HG03175 (cell line): Measurements from ENCODE around the gene USP1.

ENCODE experiments used
- ATAC-seq: cut with Tn5 transposase; IDR thresholded peaks from one replicate; pipeline ENCODE4 v1.9.1; 2021; ENCODE audit warnings: mild to moderate bottlenecking, moderate library complexity; ENCODE audit not compliant: unreplicated experiment

The USP1 gene

DNA sequence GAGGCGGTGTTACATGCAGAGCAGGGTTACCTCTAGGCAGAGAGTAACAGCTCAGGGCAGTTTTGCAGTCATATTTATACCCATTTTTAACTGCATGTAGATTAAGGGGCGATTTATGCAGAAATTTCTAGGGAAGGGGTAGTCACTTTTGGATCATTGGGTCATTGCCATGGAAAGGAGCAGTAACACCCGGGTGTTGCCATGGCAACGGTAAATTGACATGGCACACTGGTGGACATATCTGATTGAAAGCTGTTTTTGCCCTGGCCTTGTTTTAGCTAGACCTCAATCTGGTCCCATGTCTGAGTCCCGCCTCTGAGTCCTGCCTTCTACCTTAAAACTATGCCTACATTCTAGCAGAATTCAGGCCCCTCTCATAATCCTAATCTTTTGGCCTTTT lies 11.8 kb upstream of the USP1 start:
- no peak for ATAC-seq

DNA sequence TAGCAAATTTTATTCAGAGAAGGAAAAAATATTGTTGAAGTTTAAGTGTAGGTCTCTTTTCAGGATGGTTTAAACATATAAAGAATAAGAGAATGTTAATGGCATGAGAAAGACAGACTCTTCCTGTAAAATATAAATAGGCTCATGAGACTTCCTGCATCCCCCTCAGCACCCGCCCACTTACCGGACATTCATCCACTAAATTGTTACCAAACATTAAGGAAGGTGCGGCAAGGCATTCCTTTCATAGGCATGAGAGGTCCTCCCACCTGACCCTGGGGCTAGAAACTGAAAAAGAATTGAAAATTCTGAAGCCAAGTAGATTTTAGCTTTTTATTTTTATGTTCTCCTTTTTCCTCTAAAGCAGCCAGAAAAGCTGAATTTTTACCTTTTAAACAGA lies 10.6 kb upstream of the USP1 start:
- no peak for ATAC-seq

DNA sequence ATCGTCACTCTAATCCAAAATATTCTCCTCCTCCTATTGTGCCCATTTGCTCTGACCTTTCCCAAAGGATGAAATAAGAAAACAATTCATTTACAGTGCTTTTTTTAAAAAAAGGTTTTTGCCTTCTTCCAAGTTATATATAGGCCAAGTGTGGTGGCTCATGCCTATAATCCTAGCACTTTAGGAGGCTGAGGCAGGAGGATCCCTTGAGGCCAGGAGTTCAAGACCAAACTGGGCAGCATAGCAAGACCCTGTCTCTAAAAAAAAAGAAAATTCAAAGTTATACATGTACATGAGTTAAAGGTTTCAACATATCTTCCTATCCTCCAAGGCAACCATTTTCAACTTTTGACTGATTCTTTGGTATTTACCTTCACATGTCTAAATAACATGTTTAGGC lies 10.1 kb upstream of the USP1 start:
- no peak for ATAC-seq

DNA sequence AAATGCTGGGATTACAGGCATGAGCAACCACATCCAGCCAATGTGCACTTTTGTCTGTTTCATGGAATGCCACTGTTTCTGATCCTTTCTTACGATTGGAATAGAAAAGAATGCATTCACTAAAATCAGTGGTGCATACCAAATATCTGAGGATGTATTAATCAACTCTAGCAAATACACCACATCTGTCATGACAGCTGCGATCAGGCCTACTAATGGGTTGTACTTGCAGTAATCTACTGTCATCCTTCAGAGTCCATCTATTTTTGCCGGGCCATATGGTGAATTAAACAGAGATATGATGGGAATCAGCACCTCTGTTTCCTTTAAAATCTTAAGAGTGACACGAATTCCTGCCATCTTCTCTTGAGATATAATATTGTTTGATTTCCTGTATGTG lies 8.5 kb upstream of the USP1 start:
- ATAC-seq = no peak

DNA sequence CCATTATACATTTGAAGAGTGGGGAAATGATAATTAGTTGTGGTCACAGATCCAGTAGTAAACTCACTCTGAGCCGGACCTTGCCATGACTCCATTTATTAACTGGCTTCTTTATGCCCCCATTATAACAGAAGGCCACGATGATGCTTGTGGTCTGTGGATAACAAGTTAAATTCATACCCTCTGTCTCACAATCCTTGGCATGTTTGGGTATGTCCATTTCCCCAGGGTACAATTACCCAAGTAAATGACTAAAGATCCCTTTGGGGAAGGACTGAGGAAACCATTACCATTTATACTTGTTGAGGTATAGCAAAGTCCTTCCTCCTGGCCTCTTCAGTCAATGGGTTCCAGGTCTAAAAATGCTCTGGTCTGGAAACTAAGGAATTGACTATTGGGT lies 7.3 kb upstream of the USP1 start:
- ATAC-seq = no peak

DNA sequence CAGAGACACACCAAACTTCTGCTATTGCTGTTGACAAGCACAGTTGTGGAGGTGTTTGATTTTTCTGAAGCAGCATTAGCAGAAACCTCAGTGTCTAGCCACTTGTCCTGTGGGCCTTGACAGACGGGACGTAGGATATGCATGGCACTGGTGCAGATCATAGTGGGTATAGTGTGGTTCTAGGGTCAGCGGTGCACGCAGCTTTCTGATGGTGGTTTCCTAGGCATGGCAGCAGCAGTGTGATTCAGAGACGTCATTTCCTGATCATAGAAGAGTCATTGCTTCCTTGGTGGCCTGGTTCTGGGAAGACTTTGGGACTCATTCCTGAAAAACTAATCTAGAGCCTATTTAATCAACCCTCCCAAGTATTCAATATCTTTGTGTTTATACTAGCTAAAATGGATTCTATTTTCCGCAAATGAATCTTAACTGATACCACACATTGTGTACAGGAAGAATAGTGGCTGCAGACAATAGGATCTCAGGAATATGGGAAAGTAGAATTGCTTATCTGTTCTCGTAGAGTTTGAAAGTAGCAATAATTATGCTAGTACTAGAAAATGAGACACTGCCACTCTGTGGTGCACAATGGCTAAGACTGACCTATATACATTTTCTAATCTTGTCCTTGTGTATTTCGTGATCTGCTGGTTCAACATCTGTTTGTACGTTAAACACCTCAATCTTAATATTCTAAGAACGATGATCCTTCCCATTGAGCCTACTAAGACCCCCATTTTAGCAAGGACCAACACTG lies 2.8 kb upstream of the USP1 start:
- ATAC-seq = no peak

DNA sequence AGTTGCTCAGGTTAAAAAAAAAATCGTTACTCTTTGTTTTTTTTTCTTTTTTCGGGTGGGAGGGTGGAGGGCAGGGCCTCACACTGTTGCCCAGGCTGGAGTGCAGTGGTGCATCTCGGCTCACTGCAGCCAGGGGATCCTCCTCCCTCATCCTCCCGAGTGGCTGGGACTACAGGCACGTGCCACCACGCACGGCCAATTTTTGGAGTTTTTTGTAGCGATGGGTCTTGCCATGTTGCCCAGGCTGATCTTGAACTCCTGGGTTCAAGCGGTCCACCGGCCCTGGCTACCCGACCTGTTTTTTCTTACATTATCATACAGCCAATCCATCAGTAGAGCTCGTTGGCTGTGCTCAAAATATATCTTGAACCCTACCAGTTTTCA lies 2.2 kb upstream of the USP1 start:
- ATAC-seq = no peak

DNA sequence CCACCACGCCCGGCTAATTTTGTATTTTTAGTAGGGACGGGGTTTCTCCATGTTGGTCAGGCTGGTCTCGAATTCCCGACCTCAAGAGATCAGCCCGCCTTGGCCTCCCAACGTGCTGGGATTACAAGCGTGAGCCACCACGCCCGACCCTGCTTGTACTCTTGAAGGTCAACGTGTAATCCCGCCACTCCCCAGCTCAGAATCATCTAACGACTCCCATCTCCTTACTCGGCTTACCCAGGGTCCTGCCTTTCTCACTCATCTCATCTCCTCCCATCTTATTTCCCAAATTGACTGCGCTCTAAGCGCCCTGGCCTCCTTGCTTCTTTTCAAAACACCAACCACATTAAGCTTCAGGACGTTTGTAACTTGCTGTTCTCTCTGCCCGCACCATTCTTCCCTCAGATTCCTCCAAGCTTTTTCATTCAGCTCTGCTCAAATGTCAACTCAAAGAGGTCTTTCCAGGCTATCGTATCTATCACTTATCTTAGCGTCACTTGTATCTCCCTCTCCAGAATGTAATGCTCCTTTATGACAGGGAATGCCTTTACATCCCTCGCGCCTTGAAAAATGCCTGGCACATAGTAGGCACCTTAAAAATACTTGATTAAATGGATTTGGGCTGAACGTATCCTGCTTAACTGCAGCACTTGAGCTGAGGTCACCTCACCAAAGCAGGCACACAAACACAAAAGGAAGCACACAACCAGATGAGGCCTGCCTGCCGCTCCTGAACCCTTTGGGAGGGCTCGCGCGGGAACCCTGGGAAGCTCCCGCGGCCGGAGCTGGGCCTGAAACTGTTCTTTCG lies 1.4 kb upstream of the USP1 start:
- ATAC-seq = no peak

DNA sequence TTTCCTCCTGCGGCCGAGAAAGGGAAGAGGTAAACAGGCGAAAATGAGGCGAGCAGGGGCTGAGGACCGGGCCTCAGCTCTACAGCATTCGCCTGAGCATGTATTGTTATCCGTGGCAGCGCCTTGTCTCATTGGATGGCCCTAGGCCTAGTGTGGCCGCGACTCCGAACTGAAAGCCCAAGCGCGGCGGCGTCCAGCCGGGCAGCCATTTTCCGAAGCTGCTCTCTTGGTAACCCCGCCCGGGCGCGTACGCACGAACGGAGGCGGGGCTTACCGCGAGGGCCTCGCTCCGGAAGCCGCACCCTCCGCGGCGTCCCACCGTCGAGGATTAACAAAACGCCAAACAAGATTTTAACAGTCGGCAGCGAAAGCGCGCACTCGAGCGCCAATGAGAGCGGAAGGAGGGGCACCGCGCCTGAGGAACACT lies 797 bp upstream of the USP1 start:
- peak; percentile 64 for ATAC-seq

DNA sequence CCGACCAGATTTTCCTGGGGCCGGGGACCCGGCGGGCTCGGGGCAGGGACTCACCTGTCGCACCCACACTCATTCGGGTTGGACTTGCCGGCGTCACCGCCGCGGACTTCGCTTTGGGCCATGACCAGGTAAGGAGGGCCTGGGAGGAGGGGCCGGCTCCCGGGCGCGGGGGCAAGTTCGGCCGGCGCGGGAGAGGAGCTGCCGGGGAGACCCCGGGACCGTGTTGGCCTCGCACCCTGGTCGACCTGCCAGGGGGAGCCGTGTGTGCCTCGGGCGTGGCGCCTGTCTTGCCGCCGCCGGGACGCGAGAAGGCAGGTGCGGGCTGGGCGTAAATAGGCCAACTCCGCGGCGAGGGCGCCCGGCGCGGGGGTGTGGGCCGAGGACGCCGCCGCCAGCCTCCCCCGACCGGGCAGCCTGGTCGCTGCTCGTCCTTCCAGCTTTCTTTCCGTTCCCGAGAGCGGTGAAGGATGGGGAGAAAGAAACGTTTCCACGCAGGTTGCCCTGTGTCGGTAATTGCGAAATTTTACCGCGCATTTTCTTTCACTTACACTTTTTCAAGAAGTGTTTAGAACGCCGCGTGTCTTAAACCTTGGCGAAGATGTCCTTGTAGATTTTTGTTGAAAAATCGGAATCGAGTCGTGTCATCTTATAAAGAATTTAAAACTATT lies 558 bp downstream of the USP1 start:
- no peak for ATAC-seq

DNA sequence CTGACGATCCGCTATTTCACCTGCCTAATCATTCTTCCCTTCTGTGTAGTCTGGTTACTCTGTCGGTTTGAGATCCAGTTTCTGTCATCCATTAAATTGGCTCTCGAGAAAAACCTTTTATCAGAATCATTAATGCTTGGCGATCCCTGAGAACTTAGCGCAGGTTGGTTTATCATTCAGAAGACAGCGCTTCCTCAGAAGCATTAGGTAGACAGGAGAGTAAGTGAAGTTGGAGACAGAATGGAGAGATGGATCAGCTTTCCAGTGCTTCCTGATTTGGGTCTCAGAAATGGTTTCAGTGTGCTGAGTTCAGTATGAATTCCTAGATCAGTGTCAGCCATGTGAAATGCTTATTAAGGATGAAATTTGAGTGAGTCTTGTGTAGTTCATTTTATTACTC lies 1.3 kb downstream of the USP1 start:
- no peak for ATAC-seq

DNA sequence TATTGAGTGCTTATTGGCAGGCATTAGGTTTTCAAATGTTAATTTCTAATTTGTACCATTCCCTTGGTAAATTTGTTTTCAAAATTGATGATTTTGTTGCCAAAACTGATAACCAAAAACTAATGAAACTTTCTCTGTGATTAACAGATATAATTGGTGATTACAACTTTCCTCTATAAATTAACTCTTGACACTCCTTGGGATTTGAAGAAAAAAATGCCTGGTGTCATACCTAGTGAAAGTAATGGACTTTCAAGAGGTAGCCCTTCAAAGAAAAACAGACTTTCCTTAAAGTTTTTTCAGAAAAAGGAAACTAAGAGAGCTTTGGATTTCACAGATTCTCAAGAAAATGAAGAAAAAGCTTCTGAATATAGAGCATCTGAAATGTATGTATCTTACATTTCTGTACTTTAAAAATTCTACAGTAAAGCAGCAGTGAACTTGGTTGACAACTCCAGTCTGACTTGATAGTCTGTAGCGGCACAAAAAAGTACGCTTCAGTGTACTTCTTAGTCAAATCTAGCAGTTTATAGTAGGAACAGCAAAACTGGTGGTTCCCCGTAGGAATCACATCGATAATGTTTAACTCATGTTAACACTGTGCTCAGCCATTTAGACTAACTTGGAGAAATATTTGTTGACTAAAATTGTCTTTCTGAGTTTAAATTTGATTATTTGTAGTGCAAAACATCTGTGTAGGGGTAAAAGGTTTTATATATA lies 3.0 kb downstream of the USP1 start:
- peak; percentile 24 for ATAC-seq

DNA sequence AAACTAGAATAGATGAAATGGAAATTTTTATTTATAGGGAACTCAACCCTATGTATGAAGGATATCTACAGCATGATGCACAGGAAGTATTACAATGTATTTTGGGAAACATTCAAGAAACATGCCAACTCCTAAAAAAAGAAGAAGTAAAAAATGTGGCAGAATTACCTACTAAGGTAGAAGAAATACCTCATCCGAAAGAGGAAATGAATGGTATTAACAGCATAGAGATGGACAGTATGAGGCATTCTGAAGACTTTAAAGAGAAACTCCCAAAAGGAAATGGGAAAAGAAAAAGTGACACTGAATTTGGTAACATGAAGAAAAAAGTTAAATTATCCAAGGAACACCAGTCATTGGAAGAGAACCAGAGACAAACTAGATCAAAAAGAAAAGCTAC lies 7.9 kb downstream of the USP1 start:
- no peak for ATAC-seq

DNA sequence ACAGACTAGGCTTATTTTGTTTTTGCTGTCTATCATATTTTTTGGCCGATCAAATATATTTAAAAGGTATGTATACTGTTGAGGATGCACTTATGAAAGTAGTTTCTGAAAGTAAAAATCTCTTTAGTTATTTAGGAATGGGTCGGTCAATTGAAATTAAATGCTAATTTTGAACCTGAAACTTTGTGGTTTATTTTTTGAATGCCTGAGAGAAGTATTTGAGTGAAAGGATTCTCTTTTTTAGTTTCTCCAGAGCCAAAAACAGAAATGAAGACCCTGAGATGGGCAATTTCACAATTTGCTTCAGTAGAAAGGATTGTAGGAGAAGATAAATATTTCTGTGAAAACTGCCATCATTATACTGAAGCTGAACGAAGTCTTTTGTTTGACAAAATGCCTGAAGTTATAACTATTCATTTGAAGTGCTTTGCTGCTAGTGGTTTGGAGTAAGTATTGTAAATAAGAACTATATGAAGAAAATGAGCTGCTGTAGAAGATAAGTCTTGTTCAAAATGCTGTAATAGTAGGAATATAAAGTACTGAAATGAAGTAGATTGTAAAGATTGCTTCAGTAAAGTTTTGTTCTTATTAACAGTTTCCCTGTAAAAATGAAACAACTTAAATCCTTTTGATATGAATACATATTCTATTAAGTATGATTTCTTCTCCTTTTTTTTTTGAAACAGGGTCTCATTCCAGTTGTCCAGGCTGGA lies 11.5 kb downstream of the USP1 start:
- ATAC-seq = no peak

DNA sequence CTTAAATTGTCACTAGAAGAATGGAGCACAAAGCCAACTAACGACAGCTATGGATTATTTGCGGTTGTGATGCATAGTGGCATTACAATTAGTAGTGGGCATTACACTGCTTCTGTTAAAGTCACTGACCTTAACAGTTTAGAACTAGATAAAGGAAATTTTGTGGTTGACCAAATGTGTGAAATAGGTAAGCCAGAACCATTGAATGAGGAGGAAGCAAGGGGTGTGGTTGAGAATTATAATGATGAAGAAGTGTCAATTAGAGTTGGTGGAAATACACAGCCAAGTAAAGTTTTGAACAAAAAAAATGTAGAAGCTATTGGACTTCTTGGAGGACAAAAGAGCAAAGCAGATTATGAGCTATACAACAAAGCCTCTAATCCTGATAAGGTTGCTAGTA lies 13.5 kb downstream of the USP1 start:
- ATAC-seq = no peak

DNA sequence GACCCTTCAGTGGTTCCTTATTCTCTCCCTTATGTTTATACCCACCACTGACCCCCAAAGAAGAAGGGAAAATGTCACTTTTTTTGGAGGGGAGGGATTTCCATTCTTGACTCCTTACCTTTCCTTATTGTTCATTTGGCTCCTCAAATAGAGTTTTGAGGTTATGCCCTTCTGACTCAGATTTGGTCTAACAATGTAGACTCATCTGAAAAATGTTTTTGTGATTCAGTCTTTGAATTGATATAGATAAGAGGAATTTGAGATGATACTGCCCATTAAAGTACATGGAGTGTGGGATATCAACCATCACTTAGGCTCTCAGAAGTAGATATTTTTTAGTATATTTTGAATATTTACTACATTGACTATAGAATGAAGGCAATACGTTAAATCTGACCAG lies 16.1 kb downstream of the USP1 start:
- ATAC-seq = no peak

DNA sequence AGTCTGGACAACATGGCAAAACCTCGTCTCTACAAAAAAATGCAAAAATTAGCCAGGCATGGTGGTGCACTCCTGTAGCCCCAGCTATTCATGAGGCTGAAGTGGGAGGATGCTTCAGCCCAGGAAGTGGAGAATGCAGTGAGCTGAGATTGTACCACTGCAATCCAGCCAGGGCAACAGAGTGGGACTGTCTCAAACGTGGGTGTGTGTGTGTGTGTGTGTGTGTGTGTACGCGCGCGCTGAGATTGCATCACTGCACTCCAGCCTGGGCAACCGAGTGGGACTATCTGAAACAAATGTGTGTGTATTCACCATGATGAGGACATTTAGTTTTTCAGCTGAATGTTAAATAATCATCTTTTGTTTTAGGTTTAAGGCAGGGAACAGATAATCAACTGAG lies 21.1 kb downstream of the USP1 start:
- ATAC-seq = no peak

DNA sequence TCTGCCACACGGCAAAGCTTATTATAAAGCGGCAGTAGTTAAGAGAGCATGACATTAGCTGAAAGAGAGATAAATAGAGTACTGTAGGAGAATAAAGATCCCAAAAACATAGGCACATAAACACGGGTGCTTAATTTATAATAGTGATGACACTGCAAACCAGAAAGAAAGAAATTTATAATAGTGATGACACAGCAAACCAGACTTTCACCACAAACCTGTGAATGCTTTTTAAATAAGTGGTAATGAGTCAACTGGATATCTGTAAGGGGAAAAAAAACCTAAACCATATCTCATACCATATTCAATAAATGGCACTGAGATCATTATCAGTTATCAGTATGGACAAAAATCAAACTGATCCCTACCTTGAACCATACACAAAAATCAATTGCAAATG lies 25.5 kb downstream of the USP1 start:
- no peak for ATAC-seq

DNA sequence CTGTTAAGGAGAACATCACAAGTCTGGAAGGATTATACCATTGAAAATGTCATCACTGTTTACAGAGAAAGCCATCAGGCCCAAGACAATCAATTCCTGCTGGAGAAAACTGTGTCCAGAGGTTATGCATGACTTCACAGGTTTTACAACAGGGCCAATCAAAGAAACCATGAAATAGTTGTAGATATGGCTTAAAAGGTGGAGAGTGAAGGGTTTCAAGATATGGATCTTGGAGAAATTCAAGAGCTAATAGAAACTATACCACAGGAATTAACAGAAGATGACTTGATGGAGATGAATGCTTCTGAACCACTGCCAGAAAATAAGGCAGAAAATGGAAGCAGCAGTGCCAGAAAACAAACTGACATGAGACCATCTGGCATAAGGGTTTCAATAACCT lies 30.2 kb downstream of the USP1 start:
- ATAC-seq = no peak

DNA sequence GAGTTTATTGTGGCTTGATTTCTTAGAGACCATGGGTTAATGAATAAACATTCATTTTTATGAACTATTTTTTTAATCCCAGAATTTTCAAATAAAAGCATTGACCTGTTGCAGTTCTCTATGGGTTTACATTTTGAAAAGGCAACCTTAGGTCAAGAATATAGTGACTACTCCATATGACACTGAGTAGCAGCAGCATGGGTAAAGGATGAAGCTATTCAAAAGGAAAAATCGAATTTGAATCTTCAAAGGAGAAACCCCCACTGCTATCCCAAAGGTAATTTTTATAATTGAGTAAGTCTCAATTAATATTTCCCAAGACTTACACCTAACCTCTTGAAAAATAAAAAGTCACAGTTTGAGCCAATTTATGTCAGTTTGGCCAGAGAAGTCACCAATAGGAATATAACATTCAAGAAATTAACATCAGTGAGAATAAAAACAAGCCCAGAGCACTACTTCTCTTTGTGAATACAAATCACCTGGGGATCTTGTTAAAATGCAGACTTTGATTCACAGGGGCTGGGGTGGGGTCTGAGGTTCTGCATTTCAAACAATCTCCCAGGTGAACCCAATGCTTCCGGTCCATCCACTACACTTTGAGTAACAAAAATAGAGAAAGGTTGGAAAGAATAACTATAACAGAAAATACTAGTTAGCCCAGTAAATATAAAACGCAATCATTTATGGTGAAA lies 39.8 kb downstream of the USP1 start:
- no peak for ATAC-seq
